WTC11 (cell line): ENCODE data around the gene TAF1B. TPM values are rescaled to one million over a fixed set of nuclear protein-coding genes. Genes with fewer than 3 reads are reported as not detected.

ENCODE experiments used
- ATAC-seq: fragments of 200-7000 bp; cut with Tn5 transposase; 2 replicates; pipeline ENCODE4 v1.10.0; 2021; ENCODE audit warnings: mild to moderate bottlenecking, moderate library complexity
- CTCF ChIA-PET: fragments of 300-600 bp; sonication (Branson Sonifier 250); formaldehyde crosslinking; loops from one replicate; lab custom pipeline; 2021; ENCODE audit warnings: antibody characterized with exemption; lab: Charles Lee
- POLR2A ChIA-PET: fragments of 350-600 bp; sonication (Branson Sonifier 250); formaldehyde crosslinking; loops from one replicate; lab custom pipeline; 2021; ENCODE audit warnings: antibody characterized with exemption; lab: Charles Lee
- DNase-seq: peaks from one replicate; pipeline ENCODE4 v3.0.0; 2021; ENCODE audit warnings: low spot score
- H3K27ac Mint-ChIP-seq: 2 replicates; pipeline ENCODE4 v1.8.0; 2021; ENCODE audit warnings: mixed read lengths
- H3K27me3 Mint-ChIP-seq: 2 replicates; pipeline ENCODE4 v1.8.0; 2021; ENCODE audit warnings: low read depth, mild to moderate bottlenecking, moderate library complexity, mixed read lengths
- H3K36me3 Mint-ChIP-seq: 2 replicates; pipeline ENCODE4 v1.8.0; 2021; ENCODE audit warnings: mixed read lengths
- H3K4me1 Mint-ChIP-seq: 2 replicates; pipeline ENCODE4 v1.8.0; 2022; ENCODE audit warnings: mixed read lengths
- H3K4me3 Mint-ChIP-seq: 2 replicates; pipeline ENCODE4 v1.8.0; 2021; ENCODE audit warnings: mild to moderate bottlenecking, moderate library complexity, mixed read lengths
- H3K9me3 Mint-ChIP-seq: 2 replicates; pipeline ENCODE4 v1.8.0; 2021; ENCODE audit warnings: mixed read lengths
- CBFB ChIP-seq: sonication (generic); formaldehyde crosslinking; IDR thresholded peaks from 2 replicates; pipeline ENCODE4 v1.8.1; 2022; ENCODE audit warnings: mild to moderate bottlenecking, low read depth, missing genetic modification reagents
- FOXP1 ChIP-seq: sonication (generic); formaldehyde crosslinking; IDR thresholded peaks from 2 replicates; pipeline ENCODE4 v1.8.0; 2022; ENCODE audit warnings: missing genetic modification reagents, mild to moderate bottlenecking, moderate library complexity, borderline replicate concordance
- MXD4 ChIP-seq: fragments of 250-450 bp; sonication (Bioruptor Pico); IDR thresholded peaks from 2 replicates; pipeline ENCODE4 v1.8.0; 2021; ENCODE audit warnings: mild to moderate bottlenecking, moderate library complexity, borderline replicate concordance
- NR3C1 ChIP-seq: sonication (generic); formaldehyde crosslinking; conservative IDR thresholded peaks from 2 replicates; pipeline ENCODE4 v1.8.1; 2023; ENCODE audit warnings: low read depth, mild to moderate bottlenecking, missing genetic modification reagents
- total RNA-seq: library from RNA; stranded (reverse); gene quantifications from 3 replicates; pipeline ENCODE4 v1.2.3, GENCODE V29; 2021
- TF ChIP-seq, protein P1 (sequence below): fragments of 250-450 bp; sonication (Bioruptor Pico); conservative IDR thresholded peaks from 2 replicates; pipeline ENCODE4 v1.9.0; 2021; ENCODE audit warnings: mild to moderate bottlenecking
- TF ChIP-seq, protein P2 (sequence below): sonication (generic); formaldehyde crosslinking; IDR thresholded peaks from 2 replicates; pipeline ENCODE4 v1.8.1; 2023; ENCODE audit warnings: mild to moderate bottlenecking, missing genetic modification reagents, borderline replicate concordance
- TF ChIP-seq, protein P3 (sequence below): sonication (generic); formaldehyde crosslinking; IDR thresholded peaks from 2 replicates; pipeline ENCODE4 v1.8.1; 2022; ENCODE audit warnings: low read depth, missing genetic modification reagents, borderline replicate concordance
- TF ChIP-seq, protein P4 (sequence below): sonication (generic); formaldehyde crosslinking; IDR thresholded peaks from 2 replicates; pipeline ENCODE4 v1.8.0; 2022; ENCODE audit warnings: mild to moderate bottlenecking, missing genetic modification reagents
- TF ChIP-seq, protein P5 (sequence below): sonication (generic); formaldehyde crosslinking; IDR thresholded peaks from 2 replicates; pipeline ENCODE4 v1.8.0; 2023; ENCODE audit warnings: mild to moderate bottlenecking, missing genetic modification reagents
- TF ChIP-seq, protein P6 (sequence below): sonication (generic); formaldehyde crosslinking; IDR thresholded peaks from 2 replicates; pipeline ENCODE4 v1.8.1; 2023; ENCODE audit warnings: mild to moderate bottlenecking, missing genetic modification reagents, moderate library complexity
- TF ChIP-seq, protein P7 (sequence below): sonication (generic); formaldehyde crosslinking; IDR thresholded peaks from 2 replicates; pipeline ENCODE4 v1.8.0; 2023; ENCODE audit warnings: missing genetic modification reagents, mild to moderate bottlenecking, borderline replicate concordance

Gene TAF1B
- total RNA-seq, 1 experiment from 2014 or later, result 28.8 TPM

DNA sequence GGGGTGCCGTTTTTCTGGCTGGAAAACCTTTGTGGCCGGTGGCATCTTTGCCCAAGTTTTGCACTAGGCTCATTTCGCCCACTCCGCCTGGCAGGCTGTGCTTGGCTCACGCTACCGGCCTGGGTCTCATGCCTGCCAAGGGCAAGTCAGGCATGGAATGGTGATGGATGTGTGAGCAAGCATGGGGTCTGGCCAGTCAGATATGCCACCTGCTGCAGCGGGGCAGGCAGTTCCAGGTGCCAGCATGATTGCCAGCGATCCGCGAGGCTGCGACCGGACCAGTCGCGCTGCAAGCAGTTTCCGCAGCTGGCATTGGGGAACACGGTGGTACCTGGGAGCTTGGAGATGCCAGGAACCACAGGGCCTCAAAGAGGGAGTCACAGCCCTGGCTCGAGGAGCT, 40.6 kb downstream of the TAF1B start:
- Mint-ChIP-seq H3K4me1 (peaks cover 12% of the 10 kb centered on the region), H3K4me3 (no peak overlapping the region), H3K36me3 (peaks cover 56% of the 10 kb centered on the region), H3K27ac (no peak overlapping the region; the same call in 1 of the 2 replicates), H3K27me3 (no peaks in the 10 kb centered on the region)
- no peak for DNase-seq
- POLR2A ChIA-PET, result no interaction called here
- ATAC-seq, result no peak
- TF ChIP-seq MXD4 (CRISPR knock-in tag), result no peak
- TF ChIP-seq FOXP1 (CRISPR knock-in tag), result 0 out of 2 replicates have a peak, but pooled peaks have one; percentile 21
- TF ChIP-seq, all 79 proteins: peak for 1
- CTCF ChIA-PET, result interaction anchor here (0.8 to 1.4 kb wide), 6 partner anchors 12 to 188 kb away, joined by 3 to 8 read pairs (median 4); partner anchors contain the start of gene TAF1B
- H3K9me3 Mint-ChIP-seq, result peaks cover 20% of the 10 kb centered on the region

DNA sequence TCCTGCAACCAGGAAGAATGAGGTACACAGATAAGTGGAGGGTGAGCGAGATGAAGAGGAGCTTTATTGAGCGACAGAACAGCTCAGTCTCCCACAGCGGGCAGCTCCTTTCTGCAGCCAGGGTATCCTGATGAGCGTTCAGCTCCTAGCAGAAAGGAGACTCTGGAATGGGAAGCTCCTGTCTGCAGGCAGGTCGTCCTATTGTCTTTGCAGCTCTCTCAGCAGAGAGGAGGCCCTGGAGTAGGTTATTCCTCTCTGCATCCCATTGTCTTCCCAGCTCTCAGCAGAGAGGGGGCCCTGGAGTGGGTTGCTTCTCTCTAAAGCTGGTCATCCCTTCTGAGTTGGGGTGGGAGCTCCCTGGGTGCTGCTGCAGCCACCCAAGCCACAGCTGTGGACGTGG, 41.2 kb downstream of the TAF1B start:
- peak overlapping the region; percentile 81; the same call in 1 of the 2 replicates for H3K27ac Mint-ChIP-seq
- H3K4me3 Mint-ChIP-seq, result no peak overlapping the region
- ChIA-PET POLR2A (no interaction called here), CTCF (interaction anchor here (0.8 to 1.4 kb wide), 6 partner anchors 11 to 187 kb away, joined by 3 to 8 read pairs (median 4); partner anchors contain the start of gene TAF1B)
- peaks cover 16% of the 10 kb centered on the region for H3K4me1 Mint-ChIP-seq
- no peaks in the 10 kb centered on the region for H3K27me3 Mint-ChIP-seq
- no peak for DNase-seq
- H3K36me3 Mint-ChIP-seq, result peaks cover 52% of the 10 kb centered on the region
- ATAC-seq, result peak; percentile 66
- peaks cover 20% of the 10 kb centered on the region for H3K9me3 Mint-ChIP-seq
- TF ChIP-seq, protein P1, sequence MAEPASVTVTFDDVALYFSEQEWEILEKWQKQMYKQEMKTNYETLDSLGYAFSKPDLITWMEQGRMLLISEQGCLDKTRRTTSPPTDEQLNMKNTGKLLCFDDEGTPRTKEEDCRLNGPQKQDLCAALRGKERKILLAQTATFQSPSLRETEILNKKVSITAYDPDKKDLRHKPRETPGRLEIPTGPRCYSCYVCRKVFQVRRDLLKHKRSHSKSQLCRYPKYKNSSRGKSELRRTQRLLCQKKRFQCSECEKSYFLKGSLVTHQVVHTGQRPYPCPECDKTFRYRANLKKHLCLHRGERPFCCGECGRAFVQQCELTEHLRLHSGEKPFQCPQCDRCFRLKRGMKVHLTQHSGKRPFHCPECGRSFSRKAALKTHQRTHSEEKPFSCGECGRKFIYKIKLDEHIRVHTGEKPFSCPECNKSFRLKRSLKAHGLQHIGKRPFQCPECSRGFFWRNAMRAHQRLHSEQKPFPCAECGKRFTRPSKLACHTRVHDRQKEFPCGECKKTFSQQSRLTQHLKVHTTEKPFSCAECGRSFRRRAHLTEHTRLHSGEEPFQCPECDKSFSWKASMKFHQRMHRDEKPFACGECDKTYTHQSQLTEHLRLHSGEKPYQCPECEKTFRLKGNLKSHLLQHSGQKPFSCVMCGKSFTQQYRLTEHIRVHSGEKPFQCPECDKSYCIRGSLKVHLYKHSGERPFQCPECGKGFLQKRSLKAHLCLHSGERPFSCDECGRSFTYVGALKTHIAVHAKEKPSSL (CRISPR knock-in tag), result no peak
- TF ChIP-seq, protein P2, sequence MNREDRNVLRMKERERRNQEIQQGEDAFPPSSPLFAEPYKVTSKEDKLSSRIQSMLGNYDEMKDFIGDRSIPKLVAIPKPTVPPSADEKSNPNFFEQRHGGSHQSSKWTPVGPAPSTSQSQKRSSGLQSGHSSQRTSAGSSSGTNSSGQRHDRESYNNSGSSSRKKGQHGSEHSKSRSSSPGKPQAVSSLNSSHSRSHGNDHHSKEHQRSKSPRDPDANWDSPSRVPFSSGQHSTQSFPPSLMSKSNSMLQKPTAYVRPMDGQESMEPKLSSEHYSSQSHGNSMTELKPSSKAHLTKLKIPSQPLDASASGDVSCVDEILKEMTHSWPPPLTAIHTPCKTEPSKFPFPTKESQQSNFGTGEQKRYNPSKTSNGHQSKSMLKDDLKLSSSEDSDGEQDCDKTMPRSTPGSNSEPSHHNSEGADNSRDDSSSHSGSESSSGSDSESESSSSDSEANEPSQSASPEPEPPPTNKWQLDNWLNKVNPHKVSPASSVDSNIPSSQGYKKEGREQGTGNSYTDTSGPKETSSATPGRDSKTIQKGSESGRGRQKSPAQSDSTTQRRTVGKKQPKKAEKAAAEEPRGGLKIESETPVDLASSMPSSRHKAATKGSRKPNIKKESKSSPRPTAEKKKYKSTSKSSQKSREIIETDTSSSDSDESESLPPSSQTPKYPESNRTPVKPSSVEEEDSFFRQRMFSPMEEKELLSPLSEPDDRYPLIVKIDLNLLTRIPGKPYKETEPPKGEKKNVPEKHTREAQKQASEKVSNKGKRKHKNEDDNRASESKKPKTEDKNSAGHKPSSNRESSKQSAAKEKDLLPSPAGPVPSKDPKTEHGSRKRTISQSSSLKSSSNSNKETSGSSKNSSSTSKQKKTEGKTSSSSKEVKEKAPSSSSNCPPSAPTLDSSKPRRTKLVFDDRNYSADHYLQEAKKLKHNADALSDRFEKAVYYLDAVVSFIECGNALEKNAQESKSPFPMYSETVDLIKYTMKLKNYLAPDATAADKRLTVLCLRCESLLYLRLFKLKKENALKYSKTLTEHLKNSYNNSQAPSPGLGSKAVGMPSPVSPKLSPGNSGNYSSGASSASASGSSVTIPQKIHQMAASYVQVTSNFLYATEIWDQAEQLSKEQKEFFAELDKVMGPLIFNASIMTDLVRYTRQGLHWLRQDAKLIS, result no peak
- TF ChIP-seq, protein P3, sequence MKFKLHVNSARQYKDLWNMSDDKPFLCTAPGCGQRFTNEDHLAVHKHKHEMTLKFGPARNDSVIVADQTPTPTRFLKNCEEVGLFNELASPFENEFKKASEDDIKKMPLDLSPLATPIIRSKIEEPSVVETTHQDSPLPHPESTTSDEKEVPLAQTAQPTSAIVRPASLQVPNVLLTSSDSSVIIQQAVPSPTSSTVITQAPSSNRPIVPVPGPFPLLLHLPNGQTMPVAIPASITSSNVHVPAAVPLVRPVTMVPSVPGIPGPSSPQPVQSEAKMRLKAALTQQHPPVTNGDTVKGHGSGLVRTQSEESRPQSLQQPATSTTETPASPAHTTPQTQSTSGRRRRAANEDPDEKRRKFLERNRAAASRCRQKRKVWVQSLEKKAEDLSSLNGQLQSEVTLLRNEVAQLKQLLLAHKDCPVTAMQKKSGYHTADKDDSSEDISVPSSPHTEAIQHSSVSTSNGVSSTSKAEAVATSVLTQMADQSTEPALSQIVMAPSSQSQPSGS (CRISPR knock-in tag), result no peak
- TF ChIP-seq, protein P4, sequence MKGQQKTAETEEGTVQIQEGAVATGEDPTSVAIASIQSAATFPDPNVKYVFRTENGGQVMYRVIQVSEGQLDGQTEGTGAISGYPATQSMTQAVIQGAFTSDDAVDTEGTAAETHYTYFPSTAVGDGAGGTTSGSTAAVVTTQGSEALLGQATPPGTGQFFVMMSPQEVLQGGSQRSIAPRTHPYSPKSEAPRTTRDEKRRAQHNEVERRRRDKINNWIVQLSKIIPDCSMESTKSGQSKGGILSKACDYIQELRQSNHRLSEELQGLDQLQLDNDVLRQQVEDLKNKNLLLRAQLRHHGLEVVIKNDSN, result no peak
- TF ChIP-seq CBFB (CRISPR knock-in tag) (no peak), NR3C1 (no peak), FOXP1 (CRISPR knock-in tag) (no peak)
- TF ChIP-seq, protein P5, sequence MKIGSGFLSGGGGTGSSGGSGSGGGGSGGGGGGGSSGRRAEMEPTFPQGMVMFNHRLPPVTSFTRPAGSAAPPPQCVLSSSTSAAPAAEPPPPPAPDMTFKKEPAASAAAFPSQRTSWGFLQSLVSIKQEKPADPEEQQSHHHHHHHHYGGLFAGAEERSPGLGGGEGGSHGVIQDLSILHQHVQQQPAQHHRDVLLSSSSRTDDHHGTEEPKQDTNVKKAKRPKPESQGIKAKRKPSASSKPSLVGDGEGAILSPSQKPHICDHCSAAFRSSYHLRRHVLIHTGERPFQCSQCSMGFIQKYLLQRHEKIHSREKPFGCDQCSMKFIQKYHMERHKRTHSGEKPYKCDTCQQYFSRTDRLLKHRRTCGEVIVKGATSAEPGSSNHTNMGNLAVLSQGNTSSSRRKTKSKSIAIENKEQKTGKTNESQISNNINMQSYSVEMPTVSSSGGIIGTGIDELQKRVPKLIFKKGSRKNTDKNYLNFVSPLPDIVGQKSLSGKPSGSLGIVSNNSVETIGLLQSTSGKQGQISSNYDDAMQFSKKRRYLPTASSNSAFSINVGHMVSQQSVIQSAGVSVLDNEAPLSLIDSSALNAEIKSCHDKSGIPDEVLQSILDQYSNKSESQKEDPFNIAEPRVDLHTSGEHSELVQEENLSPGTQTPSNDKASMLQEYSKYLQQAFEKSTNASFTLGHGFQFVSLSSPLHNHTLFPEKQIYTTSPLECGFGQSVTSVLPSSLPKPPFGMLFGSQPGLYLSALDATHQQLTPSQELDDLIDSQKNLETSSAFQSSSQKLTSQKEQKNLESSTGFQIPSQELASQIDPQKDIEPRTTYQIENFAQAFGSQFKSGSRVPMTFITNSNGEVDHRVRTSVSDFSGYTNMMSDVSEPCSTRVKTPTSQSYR (CRISPR knock-in tag), result no peak
- TF ChIP-seq, protein P6, sequence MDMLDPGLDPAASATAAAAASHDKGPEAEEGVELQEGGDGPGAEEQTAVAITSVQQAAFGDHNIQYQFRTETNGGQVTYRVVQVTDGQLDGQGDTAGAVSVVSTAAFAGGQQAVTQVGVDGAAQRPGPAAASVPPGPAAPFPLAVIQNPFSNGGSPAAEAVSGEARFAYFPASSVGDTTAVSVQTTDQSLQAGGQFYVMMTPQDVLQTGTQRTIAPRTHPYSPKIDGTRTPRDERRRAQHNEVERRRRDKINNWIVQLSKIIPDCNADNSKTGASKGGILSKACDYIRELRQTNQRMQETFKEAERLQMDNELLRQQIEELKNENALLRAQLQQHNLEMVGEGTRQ (CRISPR knock-in tag), result no peak
- TF ChIP-seq, protein P7, sequence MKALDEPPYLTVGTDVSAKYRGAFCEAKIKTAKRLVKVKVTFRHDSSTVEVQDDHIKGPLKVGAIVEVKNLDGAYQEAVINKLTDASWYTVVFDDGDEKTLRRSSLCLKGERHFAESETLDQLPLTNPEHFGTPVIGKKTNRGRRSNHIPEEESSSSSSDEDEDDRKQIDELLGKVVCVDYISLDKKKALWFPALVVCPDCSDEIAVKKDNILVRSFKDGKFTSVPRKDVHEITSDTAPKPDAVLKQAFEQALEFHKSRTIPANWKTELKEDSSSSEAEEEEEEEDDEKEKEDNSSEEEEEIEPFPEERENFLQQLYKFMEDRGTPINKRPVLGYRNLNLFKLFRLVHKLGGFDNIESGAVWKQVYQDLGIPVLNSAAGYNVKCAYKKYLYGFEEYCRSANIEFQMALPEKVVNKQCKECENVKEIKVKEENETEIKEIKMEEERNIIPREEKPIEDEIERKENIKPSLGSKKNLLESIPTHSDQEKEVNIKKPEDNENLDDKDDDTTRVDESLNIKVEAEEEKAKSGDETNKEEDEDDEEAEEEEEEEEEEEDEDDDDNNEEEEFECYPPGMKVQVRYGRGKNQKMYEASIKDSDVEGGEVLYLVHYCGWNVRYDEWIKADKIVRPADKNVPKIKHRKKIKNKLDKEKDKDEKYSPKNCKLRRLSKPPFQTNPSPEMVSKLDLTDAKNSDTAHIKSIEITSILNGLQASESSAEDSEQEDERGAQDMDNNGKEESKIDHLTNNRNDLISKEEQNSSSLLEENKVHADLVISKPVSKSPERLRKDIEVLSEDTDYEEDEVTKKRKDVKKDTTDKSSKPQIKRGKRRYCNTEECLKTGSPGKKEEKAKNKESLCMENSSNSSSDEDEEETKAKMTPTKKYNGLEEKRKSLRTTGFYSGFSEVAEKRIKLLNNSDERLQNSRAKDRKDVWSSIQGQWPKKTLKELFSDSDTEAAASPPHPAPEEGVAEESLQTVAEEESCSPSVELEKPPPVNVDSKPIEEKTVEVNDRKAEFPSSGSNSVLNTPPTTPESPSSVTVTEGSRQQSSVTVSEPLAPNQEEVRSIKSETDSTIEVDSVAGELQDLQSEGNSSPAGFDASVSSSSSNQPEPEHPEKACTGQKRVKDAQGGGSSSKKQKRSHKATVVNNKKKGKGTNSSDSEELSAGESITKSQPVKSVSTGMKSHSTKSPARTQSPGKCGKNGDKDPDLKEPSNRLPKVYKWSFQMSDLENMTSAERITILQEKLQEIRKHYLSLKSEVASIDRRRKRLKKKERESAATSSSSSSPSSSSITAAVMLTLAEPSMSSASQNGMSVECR, result no peak
